OCI-LY3 (cell line): ENCODE results near the gene BNC2.

Experiments
- EZH2phosphoT487 ChIP-seq: fragments of 200-600 bp; shearing (Covaris generic); IDR thresholded peaks from 2 replicates; pipeline ENCODE4 v1.6.1; 2018; ENCODE audit warnings: antibody characterized with exemption, mixed run types, low read depth
- TF ChIP-seq, protein P1 (sequence below): fragments of 200-600, 300-600 bp; sonication (generic); IDR thresholded peaks from 2 replicates; pipeline ENCODE4 v1.5.1; 2014; ENCODE audit warnings: antibody characterized with exemption, low read length, low read depth

DNA sequence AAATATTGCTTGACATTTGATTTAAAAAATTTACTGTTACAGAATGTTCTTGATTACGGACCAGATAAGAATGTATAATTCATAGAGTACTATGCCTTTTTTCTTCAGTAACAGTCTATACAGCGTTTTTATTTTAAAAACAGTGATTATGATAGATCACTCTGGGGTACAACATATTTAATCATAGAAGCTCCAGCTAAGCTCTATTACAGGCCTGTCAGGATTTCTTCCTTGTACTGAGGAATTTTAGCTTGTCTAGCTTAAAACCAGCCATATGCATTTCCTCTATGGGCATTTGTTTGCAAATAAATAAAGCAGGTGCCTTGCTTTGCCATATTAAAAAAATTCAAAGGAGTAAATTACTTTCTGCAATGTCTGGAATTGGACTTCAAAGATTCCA is 423.8 kb downstream of the BNC2 start:
- TF ChIP-seq, protein P1, sequence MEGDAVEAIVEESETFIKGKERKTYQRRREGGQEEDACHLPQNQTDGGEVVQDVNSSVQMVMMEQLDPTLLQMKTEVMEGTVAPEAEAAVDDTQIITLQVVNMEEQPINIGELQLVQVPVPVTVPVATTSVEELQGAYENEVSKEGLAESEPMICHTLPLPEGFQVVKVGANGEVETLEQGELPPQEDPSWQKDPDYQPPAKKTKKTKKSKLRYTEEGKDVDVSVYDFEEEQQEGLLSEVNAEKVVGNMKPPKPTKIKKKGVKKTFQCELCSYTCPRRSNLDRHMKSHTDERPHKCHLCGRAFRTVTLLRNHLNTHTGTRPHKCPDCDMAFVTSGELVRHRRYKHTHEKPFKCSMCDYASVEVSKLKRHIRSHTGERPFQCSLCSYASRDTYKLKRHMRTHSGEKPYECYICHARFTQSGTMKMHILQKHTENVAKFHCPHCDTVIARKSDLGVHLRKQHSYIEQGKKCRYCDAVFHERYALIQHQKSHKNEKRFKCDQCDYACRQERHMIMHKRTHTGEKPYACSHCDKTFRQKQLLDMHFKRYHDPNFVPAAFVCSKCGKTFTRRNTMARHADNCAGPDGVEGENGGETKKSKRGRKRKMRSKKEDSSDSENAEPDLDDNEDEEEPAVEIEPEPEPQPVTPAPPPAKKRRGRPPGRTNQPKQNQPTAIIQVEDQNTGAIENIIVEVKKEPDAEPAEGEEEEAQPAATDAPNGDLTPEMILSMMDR, result no peak
- TF ChIP-seq EZH2phosphoT487, result no peak
